ENCODE measurements around the gene CYTH3. TPM values are rescaled to one million over a fixed set of nuclear protein-coding genes. Genes with fewer than 3 reads are reported as not detected.

Gene CYTH3
- total and polyA plus RNA-seq, 2 donors (not counting 3 experiments of a cell fraction or from before 2014, with no cell fraction given), result 8.6 to 11.2 TPM

DNA sequence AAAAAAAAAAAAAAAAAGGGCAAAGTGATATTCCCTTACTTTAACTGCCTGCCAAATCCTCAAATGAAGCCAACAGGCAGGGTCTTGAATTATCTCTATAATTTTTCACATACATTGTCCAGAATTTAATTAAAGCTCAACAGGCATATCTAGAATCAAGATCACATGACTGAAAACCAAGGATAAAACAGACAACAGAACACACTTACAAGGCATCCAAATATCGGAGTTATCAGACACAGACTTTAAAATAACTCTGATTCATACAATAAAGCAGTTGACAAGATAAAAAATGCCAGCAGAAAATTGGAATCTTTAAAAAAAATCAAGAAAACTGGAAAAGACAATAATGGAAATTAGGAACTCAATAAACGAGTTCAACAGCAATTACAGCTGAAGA is 10.7 kb downstream of the CYTH3 start:
- intact Hi-C loops (cut with micrococcal nuclease), result no loop called here
- no peak for FAIRE-seq
- CTCF ChIA-PET, result interaction anchor here (1.2 to 1.7 kb wide), 2 partner anchors 9 to 101 kb away, joined by 5 to 6 read pairs; no protein-coding TSS in a partner anchor

More for the DNA sequence above, 10.7 kb downstream of the CYTH3 start:
- no peak for DNase-seq (ENCODE audit: low read depth, low spot score)
- no peaks in the 10 kb centered on the region for H4K20me1 ChIP-seq (replicated peaks; ENCODE audit: control insufficient read depth, extremely low read depth, insufficient read depth, low read length)
- no peaks in the 10 kb centered on the region for H3K9me3 ChIP-seq (replicated peaks; ENCODE audit: control insufficient read depth, insufficient read depth, low read length)
- no peak overlapping the region for H3K4me2 ChIP-seq (ENCODE audit: insufficient read depth, low read length)
- no peak overlapping the region for H3K4me3 ChIP-seq (replicated peaks in 1 of 3; ENCODE audit: insufficient read depth in 1 of 3, low read depth in 1 of 3, low read length in 3 of 3)
- no peaks in the 10 kb centered on the region for H3K27me3 ChIP-seq (ENCODE audit: control insufficient read depth in 2 of 2, insufficient read depth in 2 of 2, low read length in 2 of 2)
- H3K9me1 ChIP-seq (replicated peaks; ENCODE audit: control insufficient read depth, extremely low read depth, insufficient read depth, low read length), result no peaks in the 10 kb centered on the region
- no peaks in the 10 kb centered on the region for H3K36me3 ChIP-seq (ENCODE audit: control insufficient read depth in 2 of 2, extremely low read depth in 1 of 2, insufficient read depth in 2 of 2, low read length in 2 of 2)
- H3K27ac ChIP-seq (ENCODE audit: insufficient read depth, low read depth, low read length), result no peak overlapping the region
- TF ChIP-seq FOS (IDR thresholded peaks at IDR 0.05; ENCODE audit: borderline replicate concordance, insufficient read depth, low read length) (no peak), MYC (IDR thresholded peaks at IDR 0.05; ENCODE audit: low read depth, low read length) (no peak), JUN (IDR thresholded peaks at IDR 0.05; ENCODE audit: borderline replicate concordance, insufficient read depth, insufficient read length, low read depth) (no peak), GATA2 (IDR thresholded peaks at IDR 0.05; ENCODE audit: insufficient read depth, insufficient read length, low read depth, low read length) (no peak), EZH2 (IDR thresholded peaks at IDR 0.05; ENCODE audit: borderline replicate concordance, low read depth, low read length, severe bottlenecking) (no peak), POLR2AphosphoS5 (IDR thresholded peaks at IDR 0.05; ENCODE audit: insufficient read depth, low read depth, low read length) (no peak), POLR2A (IDR thresholded peaks at IDR 0.05; ENCODE audit: low read depth, low read length) (no peak)
- TF ChIP-seq, protein P1, sequence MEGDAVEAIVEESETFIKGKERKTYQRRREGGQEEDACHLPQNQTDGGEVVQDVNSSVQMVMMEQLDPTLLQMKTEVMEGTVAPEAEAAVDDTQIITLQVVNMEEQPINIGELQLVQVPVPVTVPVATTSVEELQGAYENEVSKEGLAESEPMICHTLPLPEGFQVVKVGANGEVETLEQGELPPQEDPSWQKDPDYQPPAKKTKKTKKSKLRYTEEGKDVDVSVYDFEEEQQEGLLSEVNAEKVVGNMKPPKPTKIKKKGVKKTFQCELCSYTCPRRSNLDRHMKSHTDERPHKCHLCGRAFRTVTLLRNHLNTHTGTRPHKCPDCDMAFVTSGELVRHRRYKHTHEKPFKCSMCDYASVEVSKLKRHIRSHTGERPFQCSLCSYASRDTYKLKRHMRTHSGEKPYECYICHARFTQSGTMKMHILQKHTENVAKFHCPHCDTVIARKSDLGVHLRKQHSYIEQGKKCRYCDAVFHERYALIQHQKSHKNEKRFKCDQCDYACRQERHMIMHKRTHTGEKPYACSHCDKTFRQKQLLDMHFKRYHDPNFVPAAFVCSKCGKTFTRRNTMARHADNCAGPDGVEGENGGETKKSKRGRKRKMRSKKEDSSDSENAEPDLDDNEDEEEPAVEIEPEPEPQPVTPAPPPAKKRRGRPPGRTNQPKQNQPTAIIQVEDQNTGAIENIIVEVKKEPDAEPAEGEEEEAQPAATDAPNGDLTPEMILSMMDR (IDR thresholded peaks at IDR 0.05; ENCODE audit: extremely low read depth in 1 of 2, insufficient read depth in 1 of 2, low read depth in 1 of 2, low read length in 2 of 2), result no peak
- TF ChIP-seq, protein P2, sequence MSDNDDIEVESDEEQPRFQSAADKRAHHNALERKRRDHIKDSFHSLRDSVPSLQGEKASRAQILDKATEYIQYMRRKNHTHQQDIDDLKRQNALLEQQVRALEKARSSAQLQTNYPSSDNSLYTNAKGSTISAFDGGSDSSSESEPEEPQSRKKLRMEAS (IDR thresholded peaks at IDR 0.05; ENCODE audit: insufficient read depth, insufficient read length), result no peak
- no peaks in the 10 kb centered on the region for H3K4me1 ChIP-seq (ENCODE audit: control insufficient read depth, extremely low read depth, insufficient read depth, low read length)
- POLR2A ChIA-PET, result no interaction called here
- H3K9ac ChIP-seq (replicated peaks; ENCODE audit: extremely low read depth, insufficient read depth, low read length), result no peak overlapping the region
- H2AFZ ChIP-seq (ENCODE audit: low read depth, low read length), result no peak overlapping the region
- H3K79me2 ChIP-seq (ENCODE audit: control insufficient read depth, insufficient read depth, low read length), result no peaks in the 10 kb centered on the region
- dilution Hi-C loops (cut with MboI; ENCODE audit: extremely low pct_ligation_motif_present, low sequenced_read_pairs), result no loop called here
- no TSS peak for BruUV-seq (replicated peaks)

Measured in endothelial cell of umbilical vein (primary cell).